ENCODE data around the gene AWAT2.

Gene AWAT2

DNA sequence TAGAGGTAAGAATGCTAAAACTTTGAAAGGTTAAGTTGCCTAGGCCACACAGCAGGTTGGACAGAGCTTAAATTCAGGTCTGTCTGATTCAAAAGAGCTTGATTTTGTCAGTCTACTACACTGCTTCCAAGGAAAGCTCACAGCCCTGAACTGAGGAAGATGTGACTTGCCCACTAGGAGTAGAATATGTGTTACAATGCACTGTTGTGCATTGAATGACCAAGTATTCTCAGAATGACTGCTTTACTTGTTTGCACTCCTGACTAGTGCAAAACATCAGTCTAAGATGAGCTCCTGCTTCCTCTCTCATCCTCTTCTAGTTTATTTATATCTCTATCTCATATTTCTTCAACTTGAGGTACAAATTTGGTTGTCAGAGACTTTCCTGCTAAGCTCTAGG lies 56.2 kb downstream of the AWAT2 start:
- no peak for DNase-seq (ENCODE audit: low read depth)
- no peak overlapping the region for H3K4me3 ChIP-seq (ENCODE audit: low read depth, low read length)
- TF ChIP-seq, protein P1, sequence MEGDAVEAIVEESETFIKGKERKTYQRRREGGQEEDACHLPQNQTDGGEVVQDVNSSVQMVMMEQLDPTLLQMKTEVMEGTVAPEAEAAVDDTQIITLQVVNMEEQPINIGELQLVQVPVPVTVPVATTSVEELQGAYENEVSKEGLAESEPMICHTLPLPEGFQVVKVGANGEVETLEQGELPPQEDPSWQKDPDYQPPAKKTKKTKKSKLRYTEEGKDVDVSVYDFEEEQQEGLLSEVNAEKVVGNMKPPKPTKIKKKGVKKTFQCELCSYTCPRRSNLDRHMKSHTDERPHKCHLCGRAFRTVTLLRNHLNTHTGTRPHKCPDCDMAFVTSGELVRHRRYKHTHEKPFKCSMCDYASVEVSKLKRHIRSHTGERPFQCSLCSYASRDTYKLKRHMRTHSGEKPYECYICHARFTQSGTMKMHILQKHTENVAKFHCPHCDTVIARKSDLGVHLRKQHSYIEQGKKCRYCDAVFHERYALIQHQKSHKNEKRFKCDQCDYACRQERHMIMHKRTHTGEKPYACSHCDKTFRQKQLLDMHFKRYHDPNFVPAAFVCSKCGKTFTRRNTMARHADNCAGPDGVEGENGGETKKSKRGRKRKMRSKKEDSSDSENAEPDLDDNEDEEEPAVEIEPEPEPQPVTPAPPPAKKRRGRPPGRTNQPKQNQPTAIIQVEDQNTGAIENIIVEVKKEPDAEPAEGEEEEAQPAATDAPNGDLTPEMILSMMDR (IDR thresholded peaks at IDR 0.05; ENCODE audit: control insufficient read depth, extremely low read depth, insufficient read depth), result no peak

DNA sequence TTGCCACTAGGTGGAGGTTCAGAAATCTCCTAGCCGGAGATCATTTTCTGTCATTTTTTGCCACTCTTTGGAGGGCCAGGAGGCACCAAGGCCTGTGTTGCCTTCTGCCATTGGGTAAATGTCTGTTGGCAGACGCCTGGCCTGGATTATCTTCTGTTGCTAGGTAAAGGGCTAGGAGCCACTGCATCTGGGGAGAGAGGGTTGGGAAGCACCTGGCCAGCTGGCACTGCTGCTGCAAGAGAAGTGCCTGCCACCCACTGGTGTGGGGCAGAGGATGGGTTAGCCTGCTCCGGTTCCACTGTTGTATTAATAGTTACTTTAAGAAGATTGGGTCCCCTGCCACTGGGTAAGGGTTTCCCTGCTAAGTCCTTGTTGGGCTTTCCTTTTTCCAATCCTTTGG lies 58.1 kb downstream of the AWAT2 start:
- H3K4me3 ChIP-seq (ENCODE audit: low read depth, low read length), result no peak overlapping the region
- DNase-seq (ENCODE audit: low read depth), result no peak
- TF ChIP-seq, protein P1 (IDR thresholded peaks at IDR 0.05; ENCODE audit: control insufficient read depth, extremely low read depth, insufficient read depth), result no peak

All from LNCaP clone FGC (cell line).